Measurements from ENCODE around the gene UGT1A8. TPM values are rescaled to one million over a fixed set of nuclear protein-coding genes. Genes with fewer than 3 reads are reported as not detected.

The UGT1A8 gene
- total RNA-seq, 1 experiment from 2014 or later: 0.17 TPM

- H3K9me2 ChIP-seq (ENCODE audit: insufficient read depth): peaks cover 4% of the 10 kb centered on the region; the same call in 1 of the 2 replicates
- POLR2A ChIA-PET (ENCODE audit: unreplicated experiment): no interaction called here
- CTCF ChIA-PET: no interaction called here
- H3K27ac ChIP-seq: no peak overlapping the region
- H3K4me2 ChIP-seq: no peak overlapping the region
- TF ChIP-seq EZH2 (IDR thresholded peaks at IDR 0.05; ENCODE audit: low read depth) (no peak), CTCF (conservative IDR thresholded peaks at IDR 0.05) (no peak)
- intact Hi-C loops (cut with micrococcal nuclease; ENCODE audit: unreplicated experiment): no loop called here
- H3K4me3 ChIP-seq: no peak overlapping the region
- H3K36me3 ChIP-seq (ENCODE audit: low read depth): no peaks in the 10 kb centered on the region
- BruUV-seq (replicated peaks): no TSS peak
- H4K20me1 ChIP-seq (ENCODE audit: insufficient read depth): no peaks in the 10 kb centered on the region
- H3K9me3 ChIP-seq (ENCODE audit: insufficient read depth, low read depth): no peaks in the 10 kb centered on the region; the same call in 1 of the 2 replicates
- H3K79me2 ChIP-seq (ENCODE audit: low read depth): no peaks in the 10 kb centered on the region
- H2AFZ ChIP-seq: no peak overlapping the region
- H3F3A ChIP-seq (ENCODE audit: insufficient read depth, low read depth): no peaks in the 10 kb centered on the region
- DNase-seq: peak in 1 of 2 experiments; percentile 29
- H3K4me1 ChIP-seq (replicated peaks; ENCODE audit: insufficient read depth): no peaks in the 10 kb centered on the region
- H3K27me3 ChIP-seq (ENCODE audit: insufficient read depth, low read depth): no peaks in the 10 kb centered on the region
Measured at GRCh38 chr2:233672886-233673285, 55.5 kb downstream of the UGT1A8 start.

GRCh38 chr2:233673896-233674295, 56.5 kb downstream of the UGT1A8 start:
- Histone ChIP-seq H3K9me3 (ENCODE audit: insufficient read depth, low read depth) (no peaks in the 10 kb centered on the region; the same call in 1 of the 2 replicates), H2AFZ (no peak overlapping the region), H3K27ac (no peak overlapping the region), H3K27me3 (ENCODE audit: insufficient read depth, low read depth) (no peaks in the 10 kb centered on the region), H3F3A (ENCODE audit: insufficient read depth, low read depth) (no peaks in the 10 kb centered on the region), H3K36me3 (ENCODE audit: low read depth) (no peaks in the 10 kb centered on the region), H3K4me3 (no peak overlapping the region), H3K79me2 (ENCODE audit: low read depth) (no peaks in the 10 kb centered on the region), H3K4me1 (replicated peaks; ENCODE audit: insufficient read depth) (no peaks in the 10 kb centered on the region), H3K9me2 (ENCODE audit: insufficient read depth) (peaks cover 4% of the 10 kb centered on the region; the same call in 1 of the 2 replicates), H3K4me2 (no peak overlapping the region), H4K20me1 (ENCODE audit: insufficient read depth) (no peaks in the 10 kb centered on the region)
- ChIA-PET CTCF (no interaction called here), POLR2A (ENCODE audit: unreplicated experiment) (no interaction called here)
- peak in 1 of 2 experiments; percentile 22 for DNase-seq
- intact Hi-C loops (cut with micrococcal nuclease; ENCODE audit: unreplicated experiment): no loop called here
- TF ChIP-seq CTCF (conservative IDR thresholded peaks at IDR 0.05) (no peak), EZH2 (IDR thresholded peaks at IDR 0.05; ENCODE audit: low read depth) (no peak)
- no TSS peak for BruUV-seq (replicated peaks)

- Histone ChIP-seq H3K4me1 (replicated peaks; ENCODE audit: insufficient read depth) (no peaks in the 10 kb centered on the region), H3K9me2 (ENCODE audit: insufficient read depth) (peaks cover 4% of the 10 kb centered on the region; the same call in 1 of the 2 replicates), H3K4me3 (no peak overlapping the region), H4K20me1 (ENCODE audit: insufficient read depth) (no peaks in the 10 kb centered on the region), H3K9me3 (ENCODE audit: insufficient read depth, low read depth) (no peaks in the 10 kb centered on the region; the same call in 1 of the 2 replicates), H2AFZ (no peak overlapping the region), H3K36me3 (ENCODE audit: low read depth) (no peaks in the 10 kb centered on the region), H3F3A (ENCODE audit: insufficient read depth, low read depth) (no peaks in the 10 kb centered on the region), H3K27me3 (ENCODE audit: insufficient read depth, low read depth) (no peaks in the 10 kb centered on the region), H3K79me2 (ENCODE audit: low read depth) (no peaks in the 10 kb centered on the region), H3K4me2 (no peak overlapping the region), H3K27ac (no peak overlapping the region)
- intact Hi-C loops (cut with micrococcal nuclease; ENCODE audit: unreplicated experiment): no loop called here
- no TSS peak for BruUV-seq (replicated peaks)
- TF ChIP-seq CTCF (conservative IDR thresholded peaks at IDR 0.05) (no peak; the same call in 1 of the 2 replicates), EZH2 (IDR thresholded peaks at IDR 0.05; ENCODE audit: low read depth) (no peak)
- ChIA-PET CTCF (no interaction called here), POLR2A (ENCODE audit: unreplicated experiment) (no interaction called here)
- peak in 1 of 2 experiments; percentile 22 for DNase-seq
Measured at GRCh38 chr2:233674314-233674713, 56.9 kb downstream of the UGT1A8 start.
